ENCODE measurements around the gene WDFY1. TPM values are rescaled to one million over a fixed set of nuclear protein-coding genes. Genes with fewer than 3 reads are reported as not detected.

Gene WDFY1
- total and polyA plus RNA-seq, 8 donors = 8.2 to 134 (median 31.4) TPM

- Histone ChIP-seq H3K4me3 (no peak overlapping the region), H3K27me3 (no peaks in the 10 kb centered on the region), H3K9me3 (no peaks in the 10 kb centered on the region), H3K4me1 (peaks cover 0 to 11% (median 7%) of the 10 kb centered on the region in 4 donors), H3K36me3 (peaks cover 0 to 33% (median 28%) of the 10 kb centered on the region in 4 donors), H3K27ac (no peak overlapping the region)
- TF ChIP-seq POLR2A (IDR thresholded peaks at IDR 0.05) (no peak), CTCF (IDR thresholded peaks at IDR 0.05) (no peak), EP300 (IDR thresholded peaks at IDR 0.05) (no peak)
- peak in 1 of 2 donors; percentile 52 for DNase-seq
- intact Hi-C loops (cut with DNase I; ENCODE audit: low total_unique reads) = no loop called here
- 91 to 96% (median 92%) methylated on average over 3 of the region's 3 CpGs for WGBS, 5 donors
Observed at GRCh38 chr2:223868005-223868404, 77.1 kb downstream of the WDFY1 start.

GRCh38 chr2:223865907-223866508 lies 79.1 kb downstream of the WDFY1 start:
- Histone ChIP-seq H3K27me3 (no peaks in the 10 kb centered on the region), H3K36me3 (peaks cover 0 to 15% (median 12%) of the 10 kb centered on the region in 4 donors), H3K27ac (peak overlapping the region in 2 of 5 donors; percentile 7 to 20), H3K4me1 (peaks cover 0 to 22% (median 16%) of the 10 kb centered on the region in 4 donors), H3K9me3 (no peaks in the 10 kb centered on the region), H3K4me3 (no peak overlapping the region)
- no peak for DNase-seq
- intact Hi-C loops (cut with DNase I; ENCODE audit: low total_unique reads) = no loop called here
- no peak for TF ChIP-seq POLR2AphosphoS5 (IDR thresholded peaks at IDR 0.05)
- no peak for TF ChIP-seq EP300 (IDR thresholded peaks at IDR 0.05)
- no peak for TF ChIP-seq POLR2A (IDR thresholded peaks at IDR 0.05)
- no peak for TF ChIP-seq CTCF (IDR thresholded peaks at IDR 0.05)
- WGBS, 5 donors = 55 to 68% (median 60%) methylated on average over 2 of the region's 2 CpGs

GRCh38 chr2:223865124-223865523 lies 80.0 kb downstream of the WDFY1 start:
- Histone ChIP-seq H3K27ac (peak overlapping the region in 2 of 5 donors; percentile 7 to 20), H3K4me1 (peaks cover 4 to 27% (median 22%) of the 10 kb centered on the region in 4 donors), H3K36me3 (peaks cover 0 to 6% (median 3%) of the 10 kb centered on the region in 4 donors), H3K4me3 (no peak overlapping the region), H3K9me3 (no peaks in the 10 kb centered on the region), H3K27me3 (no peaks in the 10 kb centered on the region)
- intact Hi-C loops (cut with DNase I; ENCODE audit: low total_unique reads) = no loop called here
- TF ChIP-seq CTCF (IDR thresholded peaks at IDR 0.05) (no peak), POLR2AphosphoS5 (IDR thresholded peaks at IDR 0.05) (no peak), EP300 (IDR thresholded peaks at IDR 0.05) (no peak), POLR2A (IDR thresholded peaks at IDR 0.05) (no peak)
- 75 to 89% (median 83%) methylated on average over 4 of the region's 4 CpGs for WGBS, 5 donors
- no peak for DNase-seq

- Histone ChIP-seq H3K4me3 (no peak overlapping the region), H3K4me1 (peaks cover 4 to 33% (median 22%) of the 10 kb centered on the region in 4 donors), H3K27me3 (no peaks in the 10 kb centered on the region), H3K27ac (peak overlapping the region in 2 of 5 donors; percentile 84 to 88), H3K36me3 (no peaks in the 10 kb centered on the region), H3K9me3 (no peaks in the 10 kb centered on the region)
- intact Hi-C loops (cut with DNase I; ENCODE audit: low total_unique reads) = no loop called here
- DNase-seq = no peak
- 21 to 52% (median 28%) methylated on average over 2 of the region's 2 CpGs for WGBS, 5 donors
- no peak for TF ChIP-seq EP300 (IDR thresholded peaks at IDR 0.05)
- TF ChIP-seq POLR2A (IDR thresholded peaks at IDR 0.05) = no peak
- no peak for TF ChIP-seq POLR2AphosphoS5 (IDR thresholded peaks at IDR 0.05)
- TF ChIP-seq CTCF (IDR thresholded peaks at IDR 0.05) = no peak
Observed at GRCh38 chr2:223863491-223863890, 81.6 kb downstream of the WDFY1 start.
